HG02943 (cell line): ENCODE data around the gene LRRC63.
"Not testable (repeated sequence)": the region's sequence is repeated elsewhere in the genome, so short reads cannot be mapped to it uniquely, and the experiment has no call there.

Experiments
- ATAC-seq: cut with Tn5 transposase; IDR thresholded peaks from one replicate; pipeline ENCODE4 v1.9.1; 2021; ENCODE audit warnings: mild to moderate bottlenecking, low read depth, moderate library complexity; ENCODE audit not compliant: unreplicated experiment

Gene LRRC63

GRCh38 chr13:46220234-46220633 is 8.5 kb downstream of the LRRC63 start:
- ATAC-seq, result not testable (repeated sequence)

- no peak for ATAC-seq
Observed at GRCh38 chr13:46229251-46229650, 17.5 kb downstream of the LRRC63 start.

- no peak for ATAC-seq
Observed at GRCh38 chr13:46232281-46232680, 20.6 kb downstream of the LRRC63 start.

GRCh38 chr13:46235286-46235685 is 23.6 kb downstream of the LRRC63 start:
- ATAC-seq, result no peak

GRCh38 chr13:46265292-46265691 is 53.6 kb downstream of the LRRC63 start:
- ATAC-seq, result no peak

- ATAC-seq, result no peak
Observed at GRCh38 chr13:46267166-46267565, 55.4 kb downstream of the LRRC63 start.

GRCh38 chr13:46270416-46270815 is 58.7 kb downstream of the LRRC63 start:
- ATAC-seq, result no peak

- no peak for ATAC-seq
Observed at GRCh38 chr13:46274094-46274698, 62.5 kb downstream of the LRRC63 start.

- ATAC-seq, result no peak
Observed at GRCh38 chr13:46278474-46278873, 66.7 kb downstream of the LRRC63 start.

- ATAC-seq, result no peak
Observed at GRCh38 chr13:46281779-46282178, 70.1 kb downstream of the LRRC63 start.

- not testable (repeated sequence) for ATAC-seq
Observed at GRCh38 chr13:46283912-46284824, 72.4 kb downstream of the LRRC63 start.

GRCh38 chr13:46286972-46287371 is 75.2 kb downstream of the LRRC63 start:
- no peak for ATAC-seq

GRCh38 chr13:46288570-46289259 is 77.0 kb downstream of the LRRC63 start:
- ATAC-seq, result no peak

GRCh38 chr13:46289260-46289955 is 77.7 kb downstream of the LRRC63 start:
- no peak for ATAC-seq

GRCh38 chr13:46290434-46290833 is 78.7 kb downstream of the LRRC63 start:
- no peak for ATAC-seq

- no peak for ATAC-seq
Observed at GRCh38 chr13:46293436-46293835, 81.7 kb downstream of the LRRC63 start.

- no peak for ATAC-seq
Observed at GRCh38 chr13:46295491-46296114, 83.9 kb downstream of the LRRC63 start.

- ATAC-seq, result no peak
Observed at GRCh38 chr13:46296115-46296822, 84.5 kb downstream of the LRRC63 start.

- no peak for ATAC-seq
Observed at GRCh38 chr13:46296921-46297320, 85.2 kb downstream of the LRRC63 start.

GRCh38 chr13:46297361-46297811 is 85.7 kb downstream of the LRRC63 start:
- no peak for ATAC-seq
